ENCODE measurements around the gene VANGL1. TPM values are rescaled to one million over a fixed set of nuclear protein-coding genes. Genes with fewer than 3 reads are reported as not detected.

The VANGL1 gene
- total RNA-seq, 1 experiment from 2014 or later, result 22.7 TPM

DNA sequence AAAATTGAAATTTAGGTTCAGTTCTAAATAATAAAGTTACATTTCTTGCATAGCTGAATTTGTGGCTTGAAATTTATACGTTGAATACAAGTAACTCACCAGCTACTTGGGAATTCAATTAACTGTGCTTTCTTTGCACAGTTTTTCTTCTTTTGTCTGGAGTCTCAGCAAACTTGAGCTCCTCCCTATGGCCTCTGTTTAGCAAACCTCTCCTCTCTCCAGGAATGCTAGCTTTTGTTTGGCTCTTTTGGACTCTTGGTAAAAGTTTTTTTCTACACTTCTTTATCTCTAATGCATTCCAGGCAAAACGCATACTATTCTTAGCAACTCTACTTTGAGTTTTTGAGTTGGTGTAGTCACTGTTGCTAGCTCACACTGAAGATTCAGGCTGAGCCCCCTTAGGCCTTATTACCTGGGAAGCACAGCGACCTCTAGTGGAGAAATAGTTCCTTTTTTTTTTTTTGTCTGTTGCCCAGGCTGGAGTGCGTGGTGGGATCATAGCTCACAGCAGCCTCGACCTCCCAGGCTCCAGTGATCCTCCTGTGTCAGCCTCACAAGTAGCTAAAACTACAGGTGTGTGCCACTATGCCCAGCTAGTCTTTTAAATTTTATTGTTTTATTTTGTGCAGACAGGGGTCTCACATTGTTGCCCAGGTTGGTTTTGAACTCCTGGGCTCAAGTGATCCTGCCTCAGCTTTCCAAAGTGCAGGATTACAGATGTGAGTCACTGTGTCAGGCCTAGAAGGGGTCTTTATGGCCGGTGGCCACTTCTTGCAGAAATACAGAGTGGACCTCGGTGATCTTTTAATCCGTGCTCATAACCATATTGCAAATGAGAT, 65.0 kb downstream of the VANGL1 start:
- Histone ChIP-seq H3K9me3 (ENCODE audit: control insufficient read depth, insufficient read depth, low read depth, low read length) (no peaks in the 10 kb centered on the region), H3K4me1 (ENCODE audit: control insufficient read depth, insufficient read depth, low read length) (no peaks in the 10 kb centered on the region), H3K36me3 (ENCODE audit: control insufficient read depth, insufficient read depth, low read length) (no peaks in the 10 kb centered on the region), H3K27ac (ENCODE audit: low read length) (no peak overlapping the region), H3K27me3 (ENCODE audit: control insufficient read depth, insufficient read depth, low read length) (no peaks in the 10 kb centered on the region), H3K4me3 (ENCODE audit: low read depth in 2 of 2, low read length in 2 of 2) (no peak overlapping the region)
- ChIA-PET POLR2A (no interaction called here), CTCF (interaction anchor here (0.6 to 1.6 kb wide), 7 partner anchors 10 to 314 kb away, joined by 3 to 15 read pairs (median 3); no protein-coding TSS in a partner anchor)
- DNase-seq (ENCODE audit: low read depth, low spot score) (no peak), ATAC-seq (no peak)
- in situ Hi-C loops (cut with HindIII; ENCODE audit: low pct_unique_long_range_greater_than_20kb, low sequenced_read_pairs) (no loop called here), intact Hi-C loops (cut with micrococcal nuclease; ENCODE audit: unreplicated experiment) (loop anchor here (10.0 kb wide), 1 partner anchor 102 kb away; no protein-coding TSS in a partner anchor)
- BruUV-seq (replicated peaks), result no TSS peak
- TF ChIP-seq, protein P1, sequence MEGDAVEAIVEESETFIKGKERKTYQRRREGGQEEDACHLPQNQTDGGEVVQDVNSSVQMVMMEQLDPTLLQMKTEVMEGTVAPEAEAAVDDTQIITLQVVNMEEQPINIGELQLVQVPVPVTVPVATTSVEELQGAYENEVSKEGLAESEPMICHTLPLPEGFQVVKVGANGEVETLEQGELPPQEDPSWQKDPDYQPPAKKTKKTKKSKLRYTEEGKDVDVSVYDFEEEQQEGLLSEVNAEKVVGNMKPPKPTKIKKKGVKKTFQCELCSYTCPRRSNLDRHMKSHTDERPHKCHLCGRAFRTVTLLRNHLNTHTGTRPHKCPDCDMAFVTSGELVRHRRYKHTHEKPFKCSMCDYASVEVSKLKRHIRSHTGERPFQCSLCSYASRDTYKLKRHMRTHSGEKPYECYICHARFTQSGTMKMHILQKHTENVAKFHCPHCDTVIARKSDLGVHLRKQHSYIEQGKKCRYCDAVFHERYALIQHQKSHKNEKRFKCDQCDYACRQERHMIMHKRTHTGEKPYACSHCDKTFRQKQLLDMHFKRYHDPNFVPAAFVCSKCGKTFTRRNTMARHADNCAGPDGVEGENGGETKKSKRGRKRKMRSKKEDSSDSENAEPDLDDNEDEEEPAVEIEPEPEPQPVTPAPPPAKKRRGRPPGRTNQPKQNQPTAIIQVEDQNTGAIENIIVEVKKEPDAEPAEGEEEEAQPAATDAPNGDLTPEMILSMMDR (IDR thresholded peaks at IDR 0.05), result peak; percentile 78
- no peak for TF ChIP-seq SIN3A (IDR thresholded peaks at IDR 0.05; ENCODE audit: borderline replicate concordance, insufficient read depth, low read depth, low read length)

DNA sequence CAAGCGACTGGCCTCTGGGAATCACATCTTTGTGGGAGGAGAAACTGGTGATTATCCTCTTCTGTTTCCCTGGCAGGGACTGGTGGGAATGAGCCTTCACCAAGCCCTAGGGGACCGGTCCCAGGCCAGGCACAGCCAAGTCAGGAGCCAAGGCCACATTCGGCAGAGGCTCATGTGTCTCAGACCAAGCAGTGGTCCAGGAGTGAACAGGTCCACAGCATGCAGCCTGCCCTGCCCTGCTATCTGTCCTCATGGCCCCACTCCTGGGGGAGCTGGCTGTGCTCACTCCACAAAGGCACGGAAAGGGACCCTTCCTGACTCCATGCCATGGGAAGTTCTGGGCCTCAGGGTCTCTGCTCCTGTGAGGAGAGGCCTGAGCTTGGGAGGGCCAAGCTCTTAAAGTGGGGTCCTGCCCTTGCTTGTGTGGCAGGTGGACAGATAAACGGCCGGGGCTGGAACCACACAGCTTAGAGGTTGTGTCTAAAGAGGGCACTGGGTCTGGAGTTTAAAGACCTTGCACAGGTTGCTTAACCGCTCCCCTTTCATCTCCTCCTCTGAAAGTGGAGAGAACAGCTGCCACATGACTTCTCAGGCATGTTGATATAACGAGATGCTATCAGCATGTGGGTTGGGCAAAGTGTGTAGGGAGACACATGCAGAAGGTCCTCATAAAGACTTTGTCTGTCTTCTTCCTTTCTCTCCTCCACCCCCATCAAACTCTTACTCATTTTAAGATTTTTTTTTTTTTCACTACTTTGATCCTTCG, 69.3 kb downstream of the VANGL1 start:
- ChIA-PET POLR2A (no interaction called here), CTCF (interaction anchor here (0.6 to 0.7 kb wide), 2 partner anchors 54 to 69 kb away, joined by 4 to 5 read pairs; partner anchors contain the start of gene VANGL1)
- H3K36me3 ChIP-seq (ENCODE audit: control insufficient read depth, insufficient read depth, low read length), result no peaks in the 10 kb centered on the region
- in situ Hi-C loops (cut with HindIII; ENCODE audit: low pct_unique_long_range_greater_than_20kb, low sequenced_read_pairs) (no loop called here), intact Hi-C loops (cut with micrococcal nuclease; ENCODE audit: unreplicated experiment) (no loop called here)
- DNase-seq (ENCODE audit: low read depth, low spot score) (no peak), ATAC-seq (no peak)
- H3K27me3 ChIP-seq (ENCODE audit: control insufficient read depth, insufficient read depth, low read length), result no peaks in the 10 kb centered on the region
- BruUV-seq (replicated peaks), result no TSS peak
- no peak overlapping the region for H3K4me3 ChIP-seq (ENCODE audit: low read depth in 2 of 2, low read length in 2 of 2)
- no peak overlapping the region for H3K27ac ChIP-seq (ENCODE audit: low read length)
- no peaks in the 10 kb centered on the region for H3K4me1 ChIP-seq (ENCODE audit: control insufficient read depth, insufficient read depth, low read length)
- TF ChIP-seq, protein P1 (IDR thresholded peaks at IDR 0.05), result no peak
- TF ChIP-seq TCF7L2 (IDR thresholded peaks at IDR 0.05; ENCODE audit: low read depth, low read length) (no peak), SIN3A (IDR thresholded peaks at IDR 0.05; ENCODE audit: borderline replicate concordance, insufficient read depth, low read depth, low read length) (no peak), POLR2AphosphoS5 (IDR thresholded peaks at IDR 0.05; ENCODE audit: low read depth, low read length) (no peak)
- no peaks in the 10 kb centered on the region for H3K9me3 ChIP-seq (ENCODE audit: control insufficient read depth, insufficient read depth, low read depth, low read length)

DNA sequence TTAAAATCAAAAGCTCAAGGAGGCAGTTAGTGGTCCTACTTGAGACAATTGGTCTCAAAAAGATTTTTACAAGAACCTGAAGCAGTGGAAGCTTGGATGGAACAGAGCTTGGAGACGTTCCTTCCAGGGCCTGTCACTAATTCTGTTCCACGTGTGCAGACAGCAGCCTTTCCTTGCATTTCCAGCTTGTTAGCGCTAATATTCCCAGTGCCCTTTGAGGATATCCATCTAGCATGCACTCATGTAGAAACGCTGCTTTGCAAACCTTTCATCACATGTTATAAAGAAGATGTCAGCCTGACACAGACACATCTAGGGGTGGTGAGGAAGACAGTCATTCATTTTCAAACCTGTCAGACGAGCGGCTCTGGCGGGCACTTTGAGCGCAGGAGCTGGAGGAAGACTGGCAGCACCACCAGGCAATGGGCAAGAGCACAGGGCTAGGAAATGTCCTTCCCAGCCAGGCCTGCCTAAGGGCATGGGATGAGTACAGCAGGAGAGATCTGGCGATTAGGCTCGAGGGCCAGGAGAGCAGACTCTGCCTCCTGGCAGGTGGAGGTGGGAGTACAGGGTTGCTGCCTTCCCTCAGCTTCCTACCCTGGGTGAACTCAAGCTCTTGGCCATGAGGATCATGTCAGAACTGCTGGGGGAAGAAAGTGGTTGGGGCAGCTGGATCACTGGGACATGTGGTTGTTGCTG, 71.3 kb downstream of the VANGL1 start:
- no peaks in the 10 kb centered on the region for H3K27me3 ChIP-seq (ENCODE audit: control insufficient read depth, insufficient read depth, low read length)
- H3K9me3 ChIP-seq (ENCODE audit: control insufficient read depth, insufficient read depth, low read depth, low read length), result no peaks in the 10 kb centered on the region
- BruUV-seq (replicated peaks), result no TSS peak
- DNase-seq (ENCODE audit: low read depth, low spot score) (no peak), ATAC-seq (no peak)
- intact Hi-C loops (cut with micrococcal nuclease; ENCODE audit: unreplicated experiment) (no loop called here), in situ Hi-C loops (cut with HindIII; ENCODE audit: low pct_unique_long_range_greater_than_20kb, low sequenced_read_pairs) (no loop called here)
- ChIA-PET POLR2A (no interaction called here), CTCF (no interaction called here)
- H3K27ac ChIP-seq (ENCODE audit: low read length), result no peak overlapping the region
- H3K4me1 ChIP-seq (ENCODE audit: control insufficient read depth, insufficient read depth, low read length), result no peaks in the 10 kb centered on the region
- no peaks in the 10 kb centered on the region for H3K36me3 ChIP-seq (ENCODE audit: control insufficient read depth, insufficient read depth, low read length)
- TF ChIP-seq POLR2AphosphoS5 (IDR thresholded peaks at IDR 0.05; ENCODE audit: low read depth, low read length) (no peak), TCF7L2 (IDR thresholded peaks at IDR 0.05; ENCODE audit: low read depth, low read length) (no peak), SIN3A (IDR thresholded peaks at IDR 0.05; ENCODE audit: borderline replicate concordance, insufficient read depth, low read depth, low read length) (no peak)
- TF ChIP-seq, protein P2, sequence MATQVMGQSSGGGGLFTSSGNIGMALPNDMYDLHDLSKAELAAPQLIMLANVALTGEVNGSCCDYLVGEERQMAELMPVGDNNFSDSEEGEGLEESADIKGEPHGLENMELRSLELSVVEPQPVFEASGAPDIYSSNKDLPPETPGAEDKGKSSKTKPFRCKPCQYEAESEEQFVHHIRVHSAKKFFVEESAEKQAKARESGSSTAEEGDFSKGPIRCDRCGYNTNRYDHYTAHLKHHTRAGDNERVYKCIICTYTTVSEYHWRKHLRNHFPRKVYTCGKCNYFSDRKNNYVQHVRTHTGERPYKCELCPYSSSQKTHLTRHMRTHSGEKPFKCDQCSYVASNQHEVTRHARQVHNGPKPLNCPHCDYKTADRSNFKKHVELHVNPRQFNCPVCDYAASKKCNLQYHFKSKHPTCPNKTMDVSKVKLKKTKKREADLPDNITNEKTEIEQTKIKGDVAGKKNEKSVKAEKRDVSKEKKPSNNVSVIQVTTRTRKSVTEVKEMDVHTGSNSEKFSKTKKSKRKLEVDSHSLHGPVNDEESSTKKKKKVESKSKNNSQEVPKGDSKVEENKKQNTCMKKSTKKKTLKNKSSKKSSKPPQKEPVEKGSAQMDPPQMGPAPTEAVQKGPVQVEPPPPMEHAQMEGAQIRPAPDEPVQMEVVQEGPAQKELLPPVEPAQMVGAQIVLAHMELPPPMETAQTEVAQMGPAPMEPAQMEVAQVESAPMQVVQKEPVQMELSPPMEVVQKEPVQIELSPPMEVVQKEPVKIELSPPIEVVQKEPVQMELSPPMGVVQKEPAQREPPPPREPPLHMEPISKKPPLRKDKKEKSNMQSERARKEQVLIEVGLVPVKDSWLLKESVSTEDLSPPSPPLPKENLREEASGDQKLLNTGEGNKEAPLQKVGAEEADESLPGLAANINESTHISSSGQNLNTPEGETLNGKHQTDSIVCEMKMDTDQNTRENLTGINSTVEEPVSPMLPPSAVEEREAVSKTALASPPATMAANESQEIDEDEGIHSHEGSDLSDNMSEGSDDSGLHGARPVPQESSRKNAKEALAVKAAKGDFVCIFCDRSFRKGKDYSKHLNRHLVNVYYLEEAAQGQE (IDR thresholded peaks at IDR 0.05; ENCODE audit: insufficient read depth in 1 of 2, low read depth in 2 of 2, low read length in 1 of 2), result no peak
- TF ChIP-seq, protein P1 (IDR thresholded peaks at IDR 0.05), result no peak
- H3K4me3 ChIP-seq (ENCODE audit: low read depth in 2 of 2, low read length in 2 of 2), result no peak overlapping the region
